GM10266 (cell line): ENCODE data around the gene ERCC5.

Source experiments
- DNase-seq: peaks from one replicate; pipeline ENCODE4 v3.0.0; 2012; ENCODE audit errors: extremely low spot score
- CTCF ChIP-seq: IDR thresholded peaks from 2 replicates; pipeline ENCODE4 v1.5.1; 2012; ENCODE audit warnings: mild to moderate bottlenecking, low read depth; ENCODE audit not compliant: control insufficient read depth, insufficient read depth; ENCODE audit errors: missing control alignments

ERCC5 gene

GRCh38 chr13:102825400-102825799 lies 20.4 kb upstream of the ERCC5 start:
- no peak for TF ChIP-seq CTCF
- no peak for DNase-seq

- no peak for TF ChIP-seq CTCF
- no peak for DNase-seq
These were observed 19.7 kb upstream of the ERCC5 start for GRCh38 chr13:102825921-102826706.

GRCh38 chr13:102830646-102831045 lies 15.2 kb upstream of the ERCC5 start:
- DNase-seq: no peak
- no peak for TF ChIP-seq CTCF

GRCh38 chr13:102836471-102836870 lies 9.4 kb upstream of the ERCC5 start:
- no peak for TF ChIP-seq CTCF
- DNase-seq: no peak

- DNase-seq: no peak
- no peak for TF ChIP-seq CTCF
These were observed 7.6 kb upstream of the ERCC5 start for GRCh38 chr13:102838273-102838672.

- TF ChIP-seq CTCF: no peak
- no peak for DNase-seq
These were observed 6.8 kb upstream of the ERCC5 start for GRCh38 chr13:102838982-102839381.

- TF ChIP-seq CTCF: no peak
- DNase-seq: no peak
These were observed 6.4 kb upstream of the ERCC5 start for GRCh38 chr13:102839462-102839861.
